ENCODE data around the gene XCL1.
"Not testable (repeated sequence)": the region's sequence is repeated elsewhere in the genome, so short reads cannot be mapped to it uniquely, and the experiment has no call there.

- TF ChIP-seq TARDBP (IDR thresholded peaks at IDR 0.05); FOXM1 (IDR thresholded peaks at IDR 0.05; ENCODE audit: borderline replicate concordance); FOXA1 (IDR thresholded peaks at IDR 0.05); ZNF384 (IDR thresholded peaks at IDR 0.05); CTBP1 (IDR thresholded peaks at IDR 0.05; ENCODE audit: borderline replicate concordance); PKNOX1 (IDR thresholded peaks at IDR 0.05): not testable (repeated sequence)
These were observed 30.5 kb upstream of the XCL1 start for GRCh38 chr1:168545678-168546552.

Measured in HEK293T (cell line).